Esophagus squamous epithelium (tissue), 5 donors: ENCODE results near the gene CD19. TPM values are rescaled to one million over a fixed set of nuclear protein-coding genes. Genes with fewer than 3 reads are reported as not detected.

Source experiments
- DNase-seq: peaks from one replicate; lab custom pipeline; 2025; lab: John Stamatoyannopoulos, UW
- H3K27ac ChIP-seq, 4 donors: fragments of 200-600 bp; sonication (generic); one replicate each; pipeline ENCODE4 v1.5.1; 2016 to 2019; ENCODE audit warnings: mild to moderate bottlenecking in 1 of 4
- H3K27me3 ChIP-seq, 4 donors: fragments of 200-600 bp; sonication (generic); 1 replicate in 3 of 4; 2 replicates in 1 of 4; pipeline versions ENCODE4 v1.5.1 to v1.6.0; 2017 to 2021; ENCODE audit warnings: antibody characterized with exemption in 1 of 4
- H3K36me3 ChIP-seq, 3 donors: fragments of 200-600 bp; sonication (generic); one replicate each; pipeline ENCODE4 v1.5.1; 2016 to 2019
- H3K4me1 ChIP-seq, 3 donors: fragments of 200-600 bp; sonication (generic); one replicate each; pipeline ENCODE4 v1.5.1; 2017 to 2019
- H3K4me3 ChIP-seq, 4 donors: fragments of 200-600 bp; sonication (generic); 1 replicate in 3 of 4; 2 replicates in 1 of 4; pipeline ENCODE4 v1.5.1; 2016 to 2019; ENCODE audit warnings: mild to moderate bottlenecking in 2 of 4, moderate library complexity in 1 of 4
- H3K9me3 ChIP-seq, 3 donors: fragments of 200-600 bp; sonication (generic); one replicate each; pipeline ENCODE4 v1.5.1; 2016 to 2019
- POLR2A ChIP-seq, 4 donors: fragments of 450-650 bp; IDR thresholded peaks; one replicate each; pipeline ENCODE4 v1.6.1; 2017; ENCODE audit warnings: antibody characterized with exemption in 4 of 4, mild to moderate bottlenecking in 4 of 4, moderate library complexity in 3 of 4
- WGBS, 2 donors: methylation state at CpG; one replicate each; pipeline ENCODE4 v1.1.5; 2018; 5-methylcytosine and 5-hydroxymethylcytosine counted together
- intact Hi-C: fragments of 100-400 bp; cut with DNase I; formaldehyde crosslinking; loops from one replicate; pipeline ENCODE4 v1.15.0; 2022
- total RNA-seq, 4 donors: library from RNA; depleted of rRNA; stranded (reverse); fragments of >200 nt; gene quantifications; one replicate each; pipeline ENCODE4 v1.1.0, GENCODE V29; 2016
- TF ChIP-seq, protein P1 (sequence below), 6 experiments: fragments of 450-650 bp in 4 of 6; fragments of 200-600 bp in 2 of 6; sonication (generic) in 2 of 6; IDR thresholded peaks; one replicate each; pipeline ENCODE4 v1.5.1; 2016 to 2019; ENCODE audit warnings: antibody characterized with exemption in 6 of 6, mild to moderate bottlenecking in 4 of 6, moderate library complexity in 4 of 6
- donor health status: DM: yes; HTN: yes; CAD: no.

The CD19 gene
- total RNA-seq, 4 donors from 2014 or later = 0.19 to 0.42 TPM; not detected in 2

DNA sequence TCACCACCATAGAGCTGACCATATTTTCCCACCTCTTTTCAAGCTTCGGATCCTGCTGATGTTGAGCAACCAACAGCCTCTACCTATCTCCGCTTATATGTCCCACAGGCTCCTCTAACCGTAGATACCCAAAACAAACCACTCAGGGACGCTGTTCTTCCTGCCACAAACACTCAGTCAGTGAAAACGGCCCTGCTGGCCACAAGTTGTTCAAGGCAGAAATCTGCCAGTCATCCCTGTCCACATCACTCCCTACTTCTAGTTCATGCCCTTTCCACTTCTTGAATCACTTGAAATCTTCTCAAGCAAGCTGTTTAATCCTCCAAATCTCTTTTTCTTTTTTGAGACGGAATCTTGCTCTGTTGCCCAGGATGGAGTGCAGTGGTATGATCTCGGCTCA lies 14.7 kb upstream of the CD19 start:
- Histone ChIP-seq H3K27ac (no peak overlapping the region), H3K27me3 (no peaks in the 10 kb centered on the region), H3K4me3 (no peak overlapping the region), H3K36me3 (peaks cover 16 to 98% (median 19%) of the 10 kb centered on the region in 3 donors), H3K9me3 (no peaks in the 10 kb centered on the region), H3K4me1 (no peaks in the 10 kb centered on the region)
- intact Hi-C loops = no loop called here
- WGBS, 2 donors = 85 to 89% methylated on average over 7 of the region's 7 CpGs
- DNase-seq = no peak
- TF ChIP-seq, protein P1, sequence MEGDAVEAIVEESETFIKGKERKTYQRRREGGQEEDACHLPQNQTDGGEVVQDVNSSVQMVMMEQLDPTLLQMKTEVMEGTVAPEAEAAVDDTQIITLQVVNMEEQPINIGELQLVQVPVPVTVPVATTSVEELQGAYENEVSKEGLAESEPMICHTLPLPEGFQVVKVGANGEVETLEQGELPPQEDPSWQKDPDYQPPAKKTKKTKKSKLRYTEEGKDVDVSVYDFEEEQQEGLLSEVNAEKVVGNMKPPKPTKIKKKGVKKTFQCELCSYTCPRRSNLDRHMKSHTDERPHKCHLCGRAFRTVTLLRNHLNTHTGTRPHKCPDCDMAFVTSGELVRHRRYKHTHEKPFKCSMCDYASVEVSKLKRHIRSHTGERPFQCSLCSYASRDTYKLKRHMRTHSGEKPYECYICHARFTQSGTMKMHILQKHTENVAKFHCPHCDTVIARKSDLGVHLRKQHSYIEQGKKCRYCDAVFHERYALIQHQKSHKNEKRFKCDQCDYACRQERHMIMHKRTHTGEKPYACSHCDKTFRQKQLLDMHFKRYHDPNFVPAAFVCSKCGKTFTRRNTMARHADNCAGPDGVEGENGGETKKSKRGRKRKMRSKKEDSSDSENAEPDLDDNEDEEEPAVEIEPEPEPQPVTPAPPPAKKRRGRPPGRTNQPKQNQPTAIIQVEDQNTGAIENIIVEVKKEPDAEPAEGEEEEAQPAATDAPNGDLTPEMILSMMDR (IDR thresholded peaks at IDR 0.05) = no peak
- TF ChIP-seq POLR2A (IDR thresholded peaks at IDR 0.05) = no peak

- 90 to 100% methylated on average over 3 of the region's 3 CpGs for WGBS, 2 donors
- Histone ChIP-seq H3K4me1 (peaks cover 3 to 11% (median 3%) of the 10 kb centered on the region in 3 donors), H3K4me3 (no peak overlapping the region), H3K9me3 (no peaks in the 10 kb centered on the region), H3K27ac (no peak overlapping the region), H3K27me3 (no peaks in the 10 kb centered on the region), H3K36me3 (peaks cover 16 to 88% (median 19%) of the 10 kb centered on the region in 3 donors)
- no peak for DNase-seq
- no peak for TF ChIP-seq POLR2A (IDR thresholded peaks at IDR 0.05)
- TF ChIP-seq, protein P1 (IDR thresholded peaks at IDR 0.05) = no peak
- intact Hi-C loops = no loop called here
Measured at GRCh38 chr16:28918698-28919097, 13.1 kb upstream of the CD19 start.

DNA sequence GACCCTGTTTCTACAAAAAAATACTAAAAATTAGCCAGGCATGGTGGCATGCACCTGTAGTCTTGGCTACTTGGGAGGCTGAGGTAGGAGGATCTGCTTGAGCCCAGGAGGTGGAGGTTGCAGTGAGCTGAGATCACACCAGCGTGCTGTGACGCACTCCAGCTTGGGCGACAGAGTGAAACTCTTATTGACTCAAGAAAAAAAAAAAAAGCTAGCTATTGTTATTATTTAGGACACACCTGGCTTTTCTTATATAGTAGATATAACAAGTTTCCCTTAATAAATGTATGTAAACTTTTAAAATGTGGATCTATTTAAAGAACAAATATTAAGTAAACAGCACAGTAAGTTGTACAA lies 8.6 kb upstream of the CD19 start:
- intact Hi-C loops = no loop called here
- WGBS, 2 donors = 70 to 88% methylated on average over 3 of the region's 3 CpGs
- H3K27ac ChIP-seq = peak overlapping the region; percentile 15 to 98 (median 92)
- H3K9me3 ChIP-seq = no peaks in the 10 kb centered on the region
- H3K4me1 ChIP-seq = peaks cover 10 to 28% (median 15%) of the 10 kb centered on the region in 3 donors
- no peak overlapping the region for H3K4me3 ChIP-seq
- no peaks in the 10 kb centered on the region for H3K27me3 ChIP-seq
- no peak for DNase-seq
- H3K36me3 ChIP-seq = peaks cover 6 to 43% (median 16%) of the 10 kb centered on the region in 3 donors
- TF ChIP-seq POLR2A (IDR thresholded peaks at IDR 0.05) = no peak
- TF ChIP-seq, protein P1 (IDR thresholded peaks at IDR 0.05) = no peak

DNA sequence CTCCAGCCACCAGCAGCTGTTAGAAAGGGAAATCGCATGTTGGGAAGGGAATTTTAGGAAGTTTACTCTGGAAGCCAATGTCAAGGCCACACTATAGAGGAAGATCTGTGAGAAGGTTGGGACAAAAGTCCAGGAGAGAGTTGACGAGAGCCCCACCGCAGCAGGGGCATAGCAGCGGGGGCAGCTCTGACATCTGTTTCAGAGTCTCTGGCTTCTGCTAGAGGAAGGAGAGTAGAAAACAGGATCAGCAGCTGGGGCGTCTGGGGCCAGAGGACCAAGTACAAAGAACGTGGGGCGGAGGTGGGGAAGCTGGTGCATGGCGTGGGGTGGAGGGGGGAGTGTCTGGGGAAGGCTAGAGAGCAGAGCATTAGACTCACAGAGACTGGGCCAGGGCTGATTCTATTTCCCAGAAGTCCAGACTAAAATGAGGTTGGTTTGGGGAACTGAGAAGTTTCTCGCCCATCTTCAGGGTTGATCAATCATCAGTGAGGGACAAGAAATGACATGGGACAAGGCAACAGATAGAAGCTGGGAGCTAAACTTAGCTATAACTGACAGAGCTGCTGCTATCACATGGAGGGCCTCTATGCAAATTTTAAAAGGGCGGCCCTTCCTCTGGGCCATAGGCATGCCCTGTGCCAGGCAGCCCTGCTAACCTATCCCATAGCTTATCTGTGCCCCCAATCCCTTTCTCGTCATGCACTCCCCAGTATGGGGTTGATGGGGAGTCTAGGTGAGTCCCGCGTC lies 7.9 kb upstream of the CD19 start:
- no peak for DNase-seq
- H3K27ac ChIP-seq = peak overlapping the region; percentile 90 to 99 (median 96)
- no peaks in the 10 kb centered on the region for H3K27me3 ChIP-seq
- WGBS, 2 donors = 56 to 64% methylated on average over 9 of the region's 13 CpGs
- peaks cover 10 to 28% (median 15%) of the 10 kb centered on the region in 3 donors for H3K4me1 ChIP-seq
- H3K4me3 ChIP-seq = peak overlapping the region; percentile 54 to 95 (median 72)
- TF ChIP-seq, protein P1 (IDR thresholded peaks at IDR 0.05) = no peak
- no peak for TF ChIP-seq POLR2A (IDR thresholded peaks at IDR 0.05)
- intact Hi-C loops = no loop called here
- H3K9me3 ChIP-seq = no peaks in the 10 kb centered on the region
- H3K36me3 ChIP-seq = peaks cover 6 to 37% (median 11%) of the 10 kb centered on the region in 3 donors

GRCh38 chr16:28924399-28924761 lies 7.4 kb upstream of the CD19 start:
- H3K27ac ChIP-seq = peak overlapping the region; percentile 90 to 99 (median 96)
- no peaks in the 10 kb centered on the region for H3K9me3 ChIP-seq
- intact Hi-C loops = no loop called here
- no peak for DNase-seq
- 25 to 27% methylated on average over 7 of the region's 15 CpGs for whole genome bisulfite sequencing, 2 donors
- peaks cover 10 to 28% (median 15%) of the 10 kb centered on the region in 3 donors for H3K4me1 ChIP-seq
- peaks cover under 1 to 31% (median 5%) of the 10 kb centered on the region in 3 donors for H3K36me3 ChIP-seq
- peak in 1 of 4 donors; percentile 38 for TF ChIP-seq POLR2A (IDR thresholded peaks at IDR 0.05)
- TF ChIP-seq, protein P1 (IDR thresholded peaks at IDR 0.05) = peak in 3 of 6 experiments; percentile 39 to 45 (median 40)
- H3K27me3 ChIP-seq = no peaks in the 10 kb centered on the region
- H3K4me3 ChIP-seq = peak overlapping the region; percentile 54 to 95 (median 72)
